Measurements from ENCODE around the gene CERK. TPM values are rescaled to one million over a fixed set of nuclear protein-coding genes. Genes with fewer than 3 reads are reported as not detected.

The CERK gene
- total RNA-seq, 2 donors from 2014 or later: 47.5 to 70.0 TPM

GRCh38 chr22:46690146-46690545 is 47.9 kb downstream of the CERK start:
- ATAC-seq (no peak), DNase-seq (no peak)
- intact Hi-C loops (cut with DNase I): loop anchor here in 1 of 2 donors (5.0 kb wide), 1 partner anchor 37 kb away; no protein-coding TSS in a partner anchor

GRCh38 chr22:46688949-46689348 is 49.1 kb downstream of the CERK start:
- intact Hi-C loops (cut with DNase I): no loop called here
- DNase-seq: no peak
- ATAC-seq: peak in 1 of 2 donors; percentile 47

- intact Hi-C loops (cut with DNase I): no loop called here
- no peak for ATAC-seq
- no peak for DNase-seq
These were observed 50.6 kb downstream of the CERK start for GRCh38 chr22:46687460-46687859.

DNA sequence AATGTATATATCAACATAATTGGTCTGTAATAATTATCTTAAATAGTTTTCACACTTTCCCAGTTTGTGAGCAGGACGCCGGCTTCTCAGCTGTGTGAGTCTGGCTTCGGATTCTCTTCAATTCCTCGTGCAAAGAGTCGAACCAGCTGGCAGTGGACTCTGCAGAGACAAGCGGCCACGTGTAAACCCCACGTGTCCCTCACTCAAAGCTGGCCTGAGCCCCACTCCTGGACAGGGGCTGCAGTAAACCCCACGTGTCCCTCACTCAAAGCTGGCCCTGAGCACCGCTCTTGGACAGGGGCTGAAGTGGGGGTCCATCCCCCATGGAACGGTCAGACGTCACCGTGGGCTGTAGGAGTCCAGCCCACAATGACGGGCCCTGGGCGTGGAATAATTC is 51.0 kb downstream of the CERK start:
- intact Hi-C loops (cut with DNase I): no loop called here
- no peak for DNase-seq
- ATAC-seq: peak in 1 of 2 donors; percentile 4

DNA sequence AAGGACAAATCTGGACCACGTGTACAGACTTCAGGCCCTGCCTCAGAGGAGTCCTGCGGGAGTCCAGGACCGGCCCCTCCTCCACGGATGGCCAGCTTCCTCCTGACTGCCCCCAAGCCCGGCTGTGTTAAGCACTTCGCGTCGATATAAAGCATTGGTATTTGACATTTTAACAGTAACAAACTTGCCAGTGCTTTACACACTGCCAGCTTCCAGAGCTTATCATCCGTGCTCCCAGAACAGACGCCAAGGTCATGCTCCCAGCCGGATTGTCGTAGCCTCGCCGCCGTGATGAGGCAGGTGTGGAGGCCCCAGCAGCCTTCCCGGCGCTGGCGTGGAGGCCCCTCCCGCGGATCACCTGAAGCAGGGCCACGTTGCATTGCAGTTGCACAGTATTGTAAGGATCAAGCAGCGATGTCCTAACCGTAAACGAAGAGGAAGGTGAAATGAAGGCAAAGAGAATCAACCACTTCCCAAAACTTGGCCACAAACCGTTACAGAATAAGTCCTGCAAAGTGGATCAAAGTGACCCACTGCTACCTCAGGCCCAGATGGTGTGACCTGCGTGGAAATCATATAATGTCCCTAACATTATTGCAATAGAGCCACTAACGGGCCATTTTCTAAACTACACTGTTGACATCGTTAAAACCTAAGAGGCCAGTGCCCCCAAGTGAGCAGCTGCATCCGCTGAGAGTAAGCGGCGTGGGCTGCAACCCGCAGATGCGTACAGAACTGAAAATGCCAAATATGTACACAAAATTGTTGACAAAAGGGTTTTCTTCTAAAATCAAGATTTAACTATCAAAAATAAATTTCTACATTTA is 51.6 kb downstream of the CERK start:
- peak; percentile 47 to 59 for ATAC-seq
- peak; percentile 67 for DNase-seq
- intact Hi-C loops (cut with DNase I): no loop called here

- ATAC-seq: peak; percentile 23 to 60
- intact Hi-C loops (cut with DNase I): no loop called here
- DNase-seq: no peak
These were observed 53.3 kb downstream of the CERK start for GRCh38 chr22:46684706-46685105.

GRCh38 chr22:46682011-46682731 is 55.9 kb downstream of the CERK start:
- ATAC-seq (no peak), DNase-seq (no peak)
- intact Hi-C loops (cut with DNase I): no loop called here

DNA sequence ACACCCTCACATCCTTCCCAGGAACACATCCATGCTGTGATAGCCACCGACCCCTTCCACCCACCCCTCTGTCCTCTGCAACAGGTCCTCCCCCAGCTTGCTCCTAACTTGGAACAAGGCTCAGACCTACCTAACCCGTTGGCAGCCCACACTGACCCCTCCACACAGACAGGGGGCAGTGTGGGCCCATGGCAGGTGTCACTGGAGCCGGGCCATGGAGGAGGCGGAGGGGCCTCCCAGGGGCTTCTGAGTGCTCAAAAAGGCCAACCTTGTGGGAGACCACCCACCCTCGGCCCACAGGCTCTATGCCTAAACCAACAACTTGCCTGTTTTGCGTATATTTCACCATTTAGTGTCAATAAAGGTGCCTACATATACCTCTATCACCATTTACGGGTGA is 57.0 kb downstream of the CERK start:
- DNase-seq (no peak), ATAC-seq (no peak)
- intact Hi-C loops (cut with DNase I): no loop called here

DNA sequence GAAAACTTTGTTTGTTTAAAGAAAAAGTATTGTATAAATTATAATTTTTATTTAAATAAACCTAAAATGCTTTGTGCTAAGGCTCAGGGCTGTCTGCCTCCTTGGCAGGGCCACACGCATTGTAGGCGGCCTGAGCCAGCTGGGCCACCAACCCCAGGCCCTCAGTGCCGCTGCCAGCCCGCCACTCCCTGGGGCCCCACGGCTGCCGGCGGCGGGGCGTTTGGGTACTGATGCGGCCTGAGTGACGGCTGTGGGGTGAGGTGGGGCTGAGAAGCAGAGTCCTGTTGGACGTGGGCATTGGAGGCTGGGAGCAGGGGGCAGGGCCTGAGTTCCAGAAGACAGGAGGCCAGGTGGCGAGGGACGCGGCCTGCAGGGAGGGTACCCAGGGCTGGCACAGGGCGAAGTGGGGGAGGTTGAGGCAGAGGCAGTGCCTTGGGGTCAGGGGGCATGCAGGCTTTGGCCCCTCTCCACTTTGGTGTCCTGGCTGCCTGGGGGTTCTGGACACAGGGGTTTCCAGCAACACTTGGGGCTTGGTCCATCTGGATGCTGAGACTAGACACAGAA is 58.3 kb downstream of the CERK start:
- intact Hi-C loops (cut with DNase I): loop anchor here in 1 of 2 donors (10.0 kb wide), 1 partner anchor 105 kb away; no protein-coding TSS in a partner anchor
- DNase-seq (no peak), ATAC-seq (peak; percentile 19 to 38)

GRCh38 chr22:46678785-46679700 is 59.0 kb downstream of the CERK start:
- DNase-seq: no peak
- ATAC-seq: peak in 1 of 2 donors; percentile 7
- intact Hi-C loops (cut with DNase I): loop anchor here in 1 of 2 donors (10.0 kb wide), 1 partner anchor 104 kb away; no protein-coding TSS in a partner anchor

- intact Hi-C loops (cut with DNase I): loop anchor here in 1 of 2 donors (10.0 kb wide), 1 partner anchor 103 kb away; no protein-coding TSS in a partner anchor
These were observed 59.9 kb downstream of the CERK start for GRCh38 chr22:46678003-46678657.

GRCh38 chr22:46677323-46678002 is 60.6 kb downstream of the CERK start:
- no peak for DNase-seq
- no peak for ATAC-seq
- intact Hi-C loops (cut with DNase I): loop anchor here in 1 of 2 donors (10.0 kb wide), 1 partner anchor 103 kb away; no protein-coding TSS in a partner anchor

More at GRCh38 chr22:46678003-46678657, 59.9 kb downstream of the CERK start:
- no peak for DNase-seq
- ATAC-seq: no peak

DNA sequence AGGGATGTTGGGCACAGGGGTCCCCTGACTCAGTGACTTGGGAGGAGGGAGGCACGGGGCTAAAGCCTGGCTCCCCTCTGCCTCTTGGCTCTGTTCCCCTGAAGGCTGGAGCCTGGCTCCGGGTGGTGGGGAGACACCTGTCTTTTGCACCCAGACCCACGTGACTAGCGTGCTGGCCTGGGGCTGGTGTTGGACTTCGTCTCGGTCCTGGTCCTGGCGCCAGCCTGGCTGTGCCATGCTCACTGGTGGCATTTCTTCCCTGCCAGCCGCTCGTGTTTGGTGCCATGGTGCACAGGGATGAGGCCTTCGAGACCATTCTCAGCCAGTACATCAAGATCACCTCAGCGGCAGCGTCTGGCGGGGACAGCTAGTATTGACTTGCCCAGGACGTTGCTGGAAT is 61.2 kb downstream of the CERK start:
- ATAC-seq (no peak), DNase-seq (no peak)
- intact Hi-C loops (cut with DNase I): loop anchor here in 1 of 2 donors (10.0 kb wide), 1 partner anchor 102 kb away; no protein-coding TSS in a partner anchor

- DNase-seq (no peak), ATAC-seq (no peak)
- intact Hi-C loops (cut with DNase I): loop anchor here in 1 of 2 donors (10.0 kb wide), 1 partner anchor 102 kb away; no protein-coding TSS in a partner anchor
These were observed 61.6 kb downstream of the CERK start for GRCh38 chr22:46676479-46676878.

DNA sequence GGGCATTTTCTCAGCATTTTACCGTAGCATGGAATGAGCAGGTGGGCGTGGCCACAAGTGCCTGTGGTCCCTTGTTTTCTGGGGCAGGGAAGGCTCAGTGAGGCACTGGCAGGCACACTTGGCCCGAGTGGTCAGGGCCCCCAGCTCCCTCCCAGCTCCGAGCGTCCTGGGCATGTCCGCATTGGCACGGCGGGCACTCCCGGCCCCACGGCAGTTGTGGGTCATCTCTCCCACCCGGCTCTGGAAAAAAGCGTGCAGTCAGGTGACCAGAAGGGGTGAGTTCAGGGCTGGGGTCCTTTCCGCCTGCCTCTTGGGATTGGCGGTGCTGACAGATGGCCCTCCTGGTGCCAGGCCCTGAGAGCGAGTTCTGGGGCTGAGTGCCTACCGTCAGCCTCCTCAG is 62.1 kb downstream of the CERK start:
- intact Hi-C loops (cut with DNase I): loop anchor here in 1 of 2 donors (10.0 kb wide), 1 partner anchor 101 kb away; no protein-coding TSS in a partner anchor
- ATAC-seq: no peak
- DNase-seq: no peak

GRCh38 chr22:46675479-46675878 is 62.6 kb downstream of the CERK start:
- no peak for DNase-seq
- intact Hi-C loops (cut with DNase I): loop anchor here in 1 of 2 donors (10.0 kb wide), 1 partner anchor 101 kb away; no protein-coding TSS in a partner anchor
- ATAC-seq: no peak

DNA sequence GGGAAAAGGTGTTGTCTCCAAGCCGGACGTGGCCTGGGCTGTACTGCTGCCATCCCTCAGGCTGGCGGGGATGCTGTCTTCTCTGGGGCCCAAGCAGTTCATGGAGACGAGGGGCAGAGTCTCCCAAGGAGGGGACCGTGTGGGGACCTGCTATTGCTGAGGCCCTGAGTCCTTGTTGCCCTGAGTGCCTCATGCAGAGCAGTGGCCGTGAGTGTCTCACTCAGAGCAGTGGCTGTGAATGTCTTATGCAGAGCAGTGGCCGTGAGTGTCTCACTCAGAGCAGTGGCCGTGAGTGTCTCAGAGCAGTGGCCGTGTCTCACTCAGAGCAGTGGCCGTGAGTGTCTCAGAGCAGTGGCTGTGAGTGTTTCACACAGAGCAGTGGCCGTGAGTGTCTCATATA is 63.1 kb downstream of the CERK start:
- no peak for DNase-seq
- intact Hi-C loops (cut with DNase I): loop anchor here in 1 of 2 donors (10.0 kb wide), 1 partner anchor 100 kb away; no protein-coding TSS in a partner anchor
- ATAC-seq: no peak

All from left cardiac atrium (tissue), 4 donors.